ENCODE data around the gene PTGDS.
A peak's percentile ranks its signal among the peaks of the same experiment; 100 is the strongest.

Gene PTGDS

DNA sequence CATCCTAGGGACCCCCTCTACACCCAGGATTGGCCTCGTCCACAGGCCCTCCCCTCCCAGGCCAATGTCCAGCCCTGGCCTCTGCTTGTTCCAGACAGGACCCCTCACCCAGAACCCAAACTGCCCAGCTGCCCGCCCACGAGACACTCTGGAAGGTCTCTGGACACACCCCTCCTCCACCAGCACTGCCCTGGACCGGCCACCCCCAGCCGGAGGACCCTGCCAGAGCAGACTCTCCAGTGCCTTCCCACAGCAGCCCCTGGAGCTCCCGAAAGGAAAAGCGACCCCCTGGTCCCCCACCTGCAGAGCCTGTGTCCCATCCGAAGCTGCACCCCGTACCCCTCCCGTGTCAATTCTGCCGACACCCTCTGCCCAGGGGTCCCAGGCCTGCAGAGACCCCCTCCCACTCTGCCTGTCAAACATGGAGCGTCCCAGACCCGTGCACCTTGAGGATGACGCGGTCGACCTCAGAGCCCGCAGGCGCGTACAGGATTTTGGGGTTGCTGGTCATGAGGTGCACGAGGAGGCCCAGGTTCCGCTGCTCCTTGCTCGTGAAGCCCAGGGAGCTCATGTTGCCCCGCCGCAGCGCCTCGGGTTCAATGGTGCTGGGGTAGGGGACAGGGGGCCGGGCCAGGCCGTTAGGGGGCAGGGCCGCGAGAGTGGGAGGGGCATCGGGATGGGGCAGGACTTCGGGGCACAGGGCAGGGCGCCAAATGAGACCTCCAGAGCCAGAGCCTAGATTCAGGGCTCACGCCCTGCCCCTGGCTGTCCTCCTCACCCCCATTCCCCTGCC is 42.8 kb downstream of the PTGDS start:
- no peak overlapping the region for H3K27ac ChIP-seq
- peak overlapping the region in 5 of 11 experiments; percentile 2 to 35 (median 12); a peak in 2 of 22 replicates for H3K4me2 ChIP-seq
- H3K36me3 ChIP-seq = peaks cover 28 to 76% (median 50%) of the 10 kb centered on the region in 11 experiments
- TF ChIP-seq Cebpa-rat (IDR thresholded peaks at IDR 0.05) = no peak
- peaks cover 0 to 78% (median 26%) of the 10 kb centered on the region in 11 experiments; a peak in 18 of 22 replicates for H4K20me1 ChIP-seq
- H3K4me1 ChIP-seq = peaks cover 3 to 40% (median 18%) of the 10 kb centered on the region in 10 experiments
- H3K27me3 ChIP-seq = no peaks in the 10 kb centered on the region
- H3K4me3 ChIP-seq = no peak overlapping the region
- H3K9ac ChIP-seq = no peak overlapping the region
- H3K9me3 ChIP-seq (replicated peaks in 1 of 11) = no peaks in the 10 kb centered on the region

- Histone ChIP-seq H3K36me3 (peaks cover 21 to 69% (median 43%) of the 10 kb centered on the region in 11 experiments), H3K9ac (no peak overlapping the region), H3K27me3 (no peaks in the 10 kb centered on the region), H3K27ac (no peak overlapping the region), H3K9me3 (replicated peaks in 1 of 11) (no peaks in the 10 kb centered on the region), H3K4me1 (peaks cover 11 to 49% (median 27%) of the 10 kb centered on the region in 10 experiments), H4K20me1 (peaks cover 0 to 81% (median 34%) of the 10 kb centered on the region in 11 experiments; a peak in 18 of 22 replicates), H3K4me3 (no peak overlapping the region), H3K4me2 (no peak overlapping the region)
- TF ChIP-seq Cebpa-rat (IDR thresholded peaks at IDR 0.05) = no peak
Measured at GRCh38 chr9:137020771-137021567, 43.7 kb downstream of the PTGDS start.

- TF ChIP-seq Cebpa-rat (IDR thresholded peaks at IDR 0.05) = no peak
- peaks cover 17 to 55% (median 33%) of the 10 kb centered on the region in 10 experiments for H3K4me1 ChIP-seq
- H3K4me2 ChIP-seq = no peak overlapping the region
- no peak overlapping the region for H3K27ac ChIP-seq
- H3K9ac ChIP-seq = no peak overlapping the region
- H3K27me3 ChIP-seq = no peaks in the 10 kb centered on the region
- H3K4me3 ChIP-seq = no peak overlapping the region
- peaks cover 3 to 85% (median 41%) of the 10 kb centered on the region in 11 experiments; a peak in 18 of 22 replicates for H4K20me1 ChIP-seq
- peaks cover 15 to 63% (median 37%) of the 10 kb centered on the region in 11 experiments for H3K36me3 ChIP-seq
- no peaks in the 10 kb centered on the region for H3K9me3 ChIP-seq (replicated peaks in 1 of 11)
Measured at GRCh38 chr9:137021568-137021978, 44.3 kb downstream of the PTGDS start.

DNA sequence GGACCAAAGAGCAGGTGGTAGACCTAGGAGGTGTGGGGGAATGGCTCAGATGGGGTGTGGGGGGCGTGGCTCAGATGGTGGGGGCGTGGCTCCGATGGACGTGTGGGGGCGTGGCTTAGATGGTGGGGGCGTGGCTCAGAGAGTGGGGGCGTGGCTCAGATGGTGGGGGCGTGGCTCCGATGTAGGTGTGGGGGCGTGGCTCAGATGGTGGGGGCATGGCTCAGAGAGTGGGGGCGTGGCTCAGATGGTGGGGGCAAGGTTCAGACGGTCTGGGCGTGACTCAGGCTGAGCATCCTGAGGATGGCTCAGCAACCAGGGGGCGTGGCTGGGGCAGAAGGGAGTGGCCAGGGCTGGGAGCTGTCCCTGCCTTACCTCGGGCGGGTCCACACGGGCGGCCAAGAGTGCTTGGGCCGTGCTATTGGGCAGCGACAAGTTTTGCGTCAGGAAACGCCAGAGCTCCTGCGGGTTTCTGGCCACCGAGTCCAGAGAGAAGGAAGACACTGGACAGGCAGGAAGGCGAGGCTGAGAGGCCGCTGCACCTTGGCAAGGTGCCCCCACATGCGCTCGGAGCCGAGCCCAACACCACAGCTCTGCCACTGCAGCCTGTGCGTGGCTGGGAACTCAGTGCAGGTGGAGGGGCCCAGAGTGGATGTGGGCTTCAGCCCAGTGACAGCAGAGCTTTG is 44.8 kb downstream of the PTGDS start:
- no peaks in the 10 kb centered on the region for H3K27me3 ChIP-seq
- peaks cover 23 to 60% (median 38%) of the 10 kb centered on the region in 10 experiments for H3K4me1 ChIP-seq
- no peaks in the 10 kb centered on the region for H3K9me3 ChIP-seq (replicated peaks in 1 of 11)
- H3K27ac ChIP-seq = no peak overlapping the region
- no peak overlapping the region for H3K4me3 ChIP-seq
- TF ChIP-seq Cebpa-rat (IDR thresholded peaks at IDR 0.05) = no peak
- peaks cover 10 to 57% (median 32%) of the 10 kb centered on the region in 11 experiments for H3K36me3 ChIP-seq
- no peak overlapping the region; a peak in 1 of 22 replicates for H3K4me2 ChIP-seq
- peaks cover 3 to 85% (median 46%) of the 10 kb centered on the region in 11 experiments; a peak in 18 of 22 replicates for H4K20me1 ChIP-seq
- H3K9ac ChIP-seq = no peak overlapping the region

DNA sequence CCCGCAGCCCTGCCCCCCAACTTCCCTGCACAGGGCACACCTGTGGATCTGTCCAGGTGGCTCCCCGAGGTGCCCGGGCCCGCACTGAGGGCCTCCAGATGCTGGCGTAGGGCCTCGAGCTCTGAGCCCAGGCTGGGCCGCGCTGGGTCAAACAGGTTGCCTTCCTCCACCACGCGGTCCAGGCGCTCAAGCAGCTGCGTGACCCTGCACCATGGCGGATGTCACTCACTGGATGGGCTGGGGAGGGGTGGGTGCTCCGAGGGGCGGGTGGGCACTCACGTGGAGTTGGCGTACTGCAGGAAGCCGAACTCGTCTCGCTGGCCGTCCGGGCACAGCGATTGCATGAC is 45.3 kb downstream of the PTGDS start:
- H3K4me2 ChIP-seq = no peak overlapping the region; a peak in 1 of 22 replicates
- H3K36me3 ChIP-seq = peaks cover 5 to 52% (median 26%) of the 10 kb centered on the region in 11 experiments; a peak in 21 of 22 replicates
- H3K4me3 ChIP-seq = no peak overlapping the region
- no peak overlapping the region for H3K27ac ChIP-seq
- no peak for TF ChIP-seq Cebpa-rat (IDR thresholded peaks at IDR 0.05)
- peaks cover 3 to 85% (median 51%) of the 10 kb centered on the region in 11 experiments; a peak in 18 of 22 replicates for H4K20me1 ChIP-seq
- H3K9me3 ChIP-seq (replicated peaks in 1 of 11) = no peaks in the 10 kb centered on the region
- no peak overlapping the region for H3K9ac ChIP-seq
- no peaks in the 10 kb centered on the region for H3K27me3 ChIP-seq
- H3K4me1 ChIP-seq = peaks cover 28 to 65% (median 44%) of the 10 kb centered on the region in 10 experiments

DNA sequence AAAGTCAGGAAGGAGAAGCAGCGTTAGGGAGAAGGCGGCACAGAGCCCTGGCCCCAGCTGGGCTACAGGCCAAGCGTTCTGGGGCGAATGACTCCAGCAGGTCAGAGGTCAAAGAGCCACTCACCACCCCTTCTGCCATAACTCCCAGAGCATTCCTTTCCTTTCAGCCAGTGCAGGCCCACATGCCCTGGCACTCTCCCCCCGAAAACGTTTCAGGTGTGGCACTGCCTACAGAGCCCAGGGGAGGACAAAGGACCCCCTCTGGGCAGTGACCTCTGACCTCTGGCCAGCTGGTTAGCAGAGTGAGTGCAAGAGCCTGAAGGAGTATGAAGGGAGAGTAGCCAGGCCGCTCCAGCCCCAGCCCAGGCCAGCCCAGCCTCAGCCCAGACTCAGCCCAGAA is 45.9 kb downstream of the PTGDS start:
- H3K36me3 ChIP-seq = peaks cover 0 to 47% (median 23%) of the 10 kb centered on the region in 11 experiments; a peak in 13 of 22 replicates
- no peak for TF ChIP-seq Cebpa-rat (IDR thresholded peaks at IDR 0.05)
- H3K27ac ChIP-seq = peak overlapping the region in 2 of 11 experiments; percentile 7 to 40; a peak in 3 of 22 replicates
- no peak overlapping the region for H3K4me3 ChIP-seq
- H3K4me2 ChIP-seq = 0 out of 22 replicates have a peak overlapping the region, but pooled peaks of 1 of the 11 experiments have one; percentile 3
- H3K4me1 ChIP-seq = peaks cover 28 to 69% (median 46%) of the 10 kb centered on the region in 10 experiments
- no peaks in the 10 kb centered on the region for H3K27me3 ChIP-seq
- peak overlapping the region in 1 of 11 experiments; percentile 30; a peak in 1 of 22 replicates for H3K9ac ChIP-seq
- peaks cover 3 to 87% (median 52%) of the 10 kb centered on the region in 11 experiments; a peak in 18 of 22 replicates for H4K20me1 ChIP-seq
- H3K9me3 ChIP-seq (replicated peaks in 1 of 11) = no peaks in the 10 kb centered on the region

DNA sequence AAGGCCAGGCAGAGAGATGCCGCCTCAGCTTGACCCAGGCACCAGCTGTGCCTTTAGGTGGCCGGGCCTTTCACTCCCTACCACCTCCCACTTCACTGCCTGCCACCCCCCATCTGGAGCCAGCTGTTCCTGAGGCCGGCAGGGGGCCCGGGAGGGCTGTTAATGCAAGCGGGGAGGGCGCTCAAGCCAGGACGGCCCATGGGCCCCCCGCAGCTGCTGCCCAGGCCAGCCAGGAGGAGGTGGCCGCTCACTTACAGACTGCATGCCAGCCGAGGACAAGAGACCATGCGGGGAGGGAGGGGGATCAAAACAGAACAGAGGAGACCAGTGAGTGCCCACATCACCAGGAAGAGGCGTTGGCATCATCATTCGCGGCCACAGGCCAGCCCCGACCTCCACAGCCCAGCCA is 46.3 kb downstream of the PTGDS start:
- peak overlapping the region in 2 of 11 experiments; percentile 29 to 30; a peak in 2 of 22 replicates for H3K9ac ChIP-seq
- H3K9me3 ChIP-seq (replicated peaks in 1 of 11) = no peaks in the 10 kb centered on the region
- peak overlapping the region in 3 of 11 experiments; percentile 3 to 20 (median 10); a peak in 1 of 22 replicates for H3K4me2 ChIP-seq
- H3K4me1 ChIP-seq = peaks cover 30 to 71% (median 49%) of the 10 kb centered on the region in 10 experiments
- H3K36me3 ChIP-seq = peaks cover 0 to 47% (median 22%) of the 10 kb centered on the region in 11 experiments; a peak in 13 of 22 replicates
- peaks cover 3 to 90% (median 55%) of the 10 kb centered on the region in 11 experiments; a peak in 18 of 22 replicates for H4K20me1 ChIP-seq
- H3K27ac ChIP-seq = peak overlapping the region in 4 of 11 experiments; percentile 7 to 40 (median 26); a peak in 6 of 22 replicates
- no peaks in the 10 kb centered on the region for H3K27me3 ChIP-seq
- no peak overlapping the region for H3K4me3 ChIP-seq
- TF ChIP-seq Cebpa-rat (IDR thresholded peaks at IDR 0.05) = no peak

- peak overlapping the region in 3 of 11 experiments; percentile 6 to 20 (median 20); a peak in 4 of 22 replicates for H3K27ac ChIP-seq
- no peak for TF ChIP-seq Cebpa-rat (IDR thresholded peaks at IDR 0.05)
- peak overlapping the region; percentile 91 to 100 (median 98) for H3K4me2 ChIP-seq
- peak overlapping the region in 2 of 10 experiments; percentile 31 to 34; a peak in 2 of 20 replicates for H3K4me3 ChIP-seq
- H3K36me3 ChIP-seq = peaks cover 0 to 41% (median 12%) of the 10 kb centered on the region in 11 experiments; a peak in 15 of 22 replicates
- no peaks in the 10 kb centered on the region for H3K27me3 ChIP-seq
- H3K4me1 ChIP-seq = peaks cover 41 to 74% (median 63%) of the 10 kb centered on the region in 10 experiments
- H3K9ac ChIP-seq = peak overlapping the region in 10 of 11 experiments; percentile 0 to 91 (median 24); a peak in 5 of 22 replicates
- peaks cover 3 to 80% (median 55%) of the 10 kb centered on the region in 11 experiments; a peak in 18 of 22 replicates for H4K20me1 ChIP-seq
- no peaks in the 10 kb centered on the region for H3K9me3 ChIP-seq (replicated peaks in 1 of 11)
Measured at GRCh38 chr9:137025517-137025966, 48.2 kb downstream of the PTGDS start.
